Nephron (organoid): ENCODE measurements around the gene CSMD2.

Source experiments
- H3K27ac Mint-ChIP-seq, 3 experiments: 2 replicates each; pipeline ENCODE4 v1.8.0; 2020; ENCODE audit warnings: mixed read lengths in 3 of 3, mild to moderate bottlenecking in 2 of 3, moderate library complexity in 1 of 3
- H3K27me3 Mint-ChIP-seq: 2 replicates; pipeline ENCODE4 v1.8.0; 2021; ENCODE audit warnings: low read depth, mild to moderate bottlenecking, moderate library complexity, mixed read lengths
- H3K36me3 Mint-ChIP-seq: 2 replicates; pipeline ENCODE4 v1.8.0; 2020; ENCODE audit warnings: low read depth, mixed read lengths
- H3K4me1 Mint-ChIP-seq: 2 replicates; pipeline ENCODE4 v1.8.0; 2020; ENCODE audit warnings: mixed read lengths
- H3K4me3 Mint-ChIP-seq, 3 experiments: 2 replicates each; pipeline ENCODE4 v1.8.0; 2020; ENCODE audit warnings: mild to moderate bottlenecking in 3 of 3, mixed read lengths in 3 of 3, moderate library complexity in 2 of 3
- H3K9me3 Mint-ChIP-seq: 2 replicates; pipeline ENCODE4 v1.8.0; 2020; ENCODE audit warnings: mixed read lengths
- CTCF ChIP-seq, 3 experiments: fragments of 200-600 bp; sonication (generic); IDR thresholded peaks; one replicate each; pipeline ENCODE4 v1.5.0; 2021; ENCODE audit warnings: antibody characterized with exemption in 3 of 3; ENCODE audit not compliant: unreplicated experiment in 3 of 3

CSMD2 gene

GRCh38 chr1:33997127-33998036 is 167.6 kb downstream of the CSMD2 start:
- H3K27ac Mint-ChIP-seq = peak overlapping the region; percentile 15 to 71 (median 62)
- no peak overlapping the region for H3K4me3 Mint-ChIP-seq
- H3K4me1 Mint-ChIP-seq = peaks cover 11% of the 10 kb centered on the region
- no peaks in the 10 kb centered on the region for H3K36me3 Mint-ChIP-seq
- H3K27me3 Mint-ChIP-seq = peaks cover 4% of the 10 kb centered on the region
- no peaks in the 10 kb centered on the region for H3K9me3 Mint-ChIP-seq
- no peak for TF ChIP-seq CTCF (IDR thresholded peaks at IDR 0.05; ENCODE audit: unreplicated experiment in 3 of 3)

GRCh38 chr1:33996281-33996680 is 168.7 kb downstream of the CSMD2 start:
- no peak overlapping the region for H3K27ac Mint-ChIP-seq
- H3K36me3 Mint-ChIP-seq = no peaks in the 10 kb centered on the region
- H3K9me3 Mint-ChIP-seq = no peaks in the 10 kb centered on the region
- TF ChIP-seq CTCF (IDR thresholded peaks at IDR 0.05; ENCODE audit: unreplicated experiment in 3 of 3) = no peak
- H3K27me3 Mint-ChIP-seq = peaks cover 4% of the 10 kb centered on the region
- H3K4me3 Mint-ChIP-seq = no peak overlapping the region
- peaks cover 11% of the 10 kb centered on the region for H3K4me1 Mint-ChIP-seq

- Mint-ChIP-seq H3K9me3 (no peaks in the 10 kb centered on the region), H3K27me3 (no peaks in the 10 kb centered on the region), H3K4me3 (no peak overlapping the region), H3K36me3 (no peaks in the 10 kb centered on the region), H3K4me1 (peaks cover 5% of the 10 kb centered on the region), H3K27ac (no peak overlapping the region)
- no peak for TF ChIP-seq CTCF (IDR thresholded peaks at IDR 0.05; ENCODE audit: unreplicated experiment in 3 of 3)
Observed at GRCh38 chr1:33993301-33993700, 171.7 kb downstream of the CSMD2 start.

GRCh38 chr1:33990281-33990680 is 174.7 kb downstream of the CSMD2 start:
- Mint-ChIP-seq H3K9me3 (no peaks in the 10 kb centered on the region), H3K36me3 (no peaks in the 10 kb centered on the region), H3K4me3 (no peak overlapping the region), H3K27ac (no peak overlapping the region), H3K4me1 (no peaks in the 10 kb centered on the region), H3K27me3 (peaks cover 3% of the 10 kb centered on the region)
- TF ChIP-seq CTCF (IDR thresholded peaks at IDR 0.05; ENCODE audit: unreplicated experiment in 3 of 3) = no peak

- Mint-ChIP-seq H3K36me3 (no peaks in the 10 kb centered on the region), H3K27me3 (peaks cover 14% of the 10 kb centered on the region), H3K9me3 (no peaks in the 10 kb centered on the region), H3K27ac (no peak overlapping the region), H3K4me3 (no peak overlapping the region), H3K4me1 (no peaks in the 10 kb centered on the region)
- no peak for TF ChIP-seq CTCF (IDR thresholded peaks at IDR 0.05; ENCODE audit: unreplicated experiment in 3 of 3)
Observed at GRCh38 chr1:33988161-33988560, 176.9 kb downstream of the CSMD2 start.
